Measurements from ENCODE around the gene IGSF21.

IGSF21 gene

GRCh38 chr1:18230840-18231239 lies 123.2 kb downstream of the IGSF21 start:
- no peak overlapping the region for H3K9ac ChIP-seq (ENCODE audit: low read length)
- H2AFZ ChIP-seq (ENCODE audit: low read depth, low read length), result no peak overlapping the region
- no peaks in the 10 kb centered on the region for H4K20me1 ChIP-seq (ENCODE audit: insufficient read depth, low read length)
- no peak overlapping the region for H3K4me3 ChIP-seq (ENCODE audit: low read length)
- no peaks in the 10 kb centered on the region for H3K9me3 ChIP-seq (ENCODE audit: insufficient read depth, low read length)
- H3K27me3 ChIP-seq (ENCODE audit: low read depth, low read length), result no peaks in the 10 kb centered on the region
- TF ChIP-seq EZH2phosphoT487 (IDR thresholded peaks at IDR 0.05; ENCODE audit: low read depth), result no peak
- TF ChIP-seq, protein P1, sequence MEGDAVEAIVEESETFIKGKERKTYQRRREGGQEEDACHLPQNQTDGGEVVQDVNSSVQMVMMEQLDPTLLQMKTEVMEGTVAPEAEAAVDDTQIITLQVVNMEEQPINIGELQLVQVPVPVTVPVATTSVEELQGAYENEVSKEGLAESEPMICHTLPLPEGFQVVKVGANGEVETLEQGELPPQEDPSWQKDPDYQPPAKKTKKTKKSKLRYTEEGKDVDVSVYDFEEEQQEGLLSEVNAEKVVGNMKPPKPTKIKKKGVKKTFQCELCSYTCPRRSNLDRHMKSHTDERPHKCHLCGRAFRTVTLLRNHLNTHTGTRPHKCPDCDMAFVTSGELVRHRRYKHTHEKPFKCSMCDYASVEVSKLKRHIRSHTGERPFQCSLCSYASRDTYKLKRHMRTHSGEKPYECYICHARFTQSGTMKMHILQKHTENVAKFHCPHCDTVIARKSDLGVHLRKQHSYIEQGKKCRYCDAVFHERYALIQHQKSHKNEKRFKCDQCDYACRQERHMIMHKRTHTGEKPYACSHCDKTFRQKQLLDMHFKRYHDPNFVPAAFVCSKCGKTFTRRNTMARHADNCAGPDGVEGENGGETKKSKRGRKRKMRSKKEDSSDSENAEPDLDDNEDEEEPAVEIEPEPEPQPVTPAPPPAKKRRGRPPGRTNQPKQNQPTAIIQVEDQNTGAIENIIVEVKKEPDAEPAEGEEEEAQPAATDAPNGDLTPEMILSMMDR (IDR thresholded peaks at IDR 0.05; ENCODE audit: low read depth, low read length), result no peak
- H3K27ac ChIP-seq (ENCODE audit: low read length), result no peak overlapping the region
- H3K79me2 ChIP-seq (ENCODE audit: low read length), result no peaks in the 10 kb centered on the region
- no peak overlapping the region for H3K4me2 ChIP-seq (ENCODE audit: low read length)
- H3K36me3 ChIP-seq (replicated peaks; ENCODE audit: low read depth, low read length), result no peaks in the 10 kb centered on the region
- no peaks in the 10 kb centered on the region for H3K4me1 ChIP-seq (ENCODE audit: low read length)

DNA sequence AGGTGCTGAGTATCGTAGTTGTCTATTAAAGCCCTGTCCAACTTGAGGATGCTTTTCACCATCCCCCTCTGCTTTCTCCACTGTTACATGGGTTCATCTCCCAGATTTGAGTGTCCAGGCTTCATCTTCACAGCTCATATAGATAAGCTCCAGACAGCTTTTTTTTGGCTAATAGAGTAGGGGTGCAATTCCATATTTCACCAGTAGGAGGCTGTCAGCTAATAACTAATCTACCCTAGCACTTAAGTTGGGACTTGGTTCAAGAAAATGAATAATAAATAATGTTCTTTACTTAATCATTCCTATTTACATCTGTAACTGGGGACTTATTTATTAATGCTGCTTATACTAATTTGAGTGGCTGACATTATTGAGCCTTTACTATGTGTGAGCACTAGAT lies 124.5 kb downstream of the IGSF21 start:
- Histone ChIP-seq H4K20me1 (ENCODE audit: insufficient read depth, low read length) (no peaks in the 10 kb centered on the region), H3K4me1 (ENCODE audit: low read length) (no peaks in the 10 kb centered on the region), H3K79me2 (ENCODE audit: low read length) (no peaks in the 10 kb centered on the region), H3K27me3 (ENCODE audit: low read depth, low read length) (no peaks in the 10 kb centered on the region), H3K4me3 (ENCODE audit: low read length) (no peak overlapping the region), H3K9ac (ENCODE audit: low read length) (no peak overlapping the region), H3K36me3 (replicated peaks; ENCODE audit: low read depth, low read length) (no peaks in the 10 kb centered on the region), H2AFZ (ENCODE audit: low read depth, low read length) (no peak overlapping the region), H3K4me2 (ENCODE audit: low read length) (no peak overlapping the region), H3K27ac (ENCODE audit: low read length) (no peak overlapping the region), H3K9me3 (ENCODE audit: insufficient read depth, low read length) (no peaks in the 10 kb centered on the region)
- no peak for TF ChIP-seq EZH2phosphoT487 (IDR thresholded peaks at IDR 0.05; ENCODE audit: low read depth)
- TF ChIP-seq, protein P1 (IDR thresholded peaks at IDR 0.05; ENCODE audit: low read depth, low read length), result no peak; the same call in 1 of the 2 replicates

- no peak overlapping the region for H3K4me3 ChIP-seq (ENCODE audit: low read length)
- H3K27me3 ChIP-seq (ENCODE audit: low read depth, low read length), result no peaks in the 10 kb centered on the region
- no peaks in the 10 kb centered on the region for H3K79me2 ChIP-seq (ENCODE audit: low read length)
- H3K9ac ChIP-seq (ENCODE audit: low read length), result no peak overlapping the region
- no peaks in the 10 kb centered on the region for H4K20me1 ChIP-seq (ENCODE audit: insufficient read depth, low read length)
- H3K4me2 ChIP-seq (ENCODE audit: low read length), result no peak overlapping the region
- no peak overlapping the region for H2AFZ ChIP-seq (ENCODE audit: low read depth, low read length)
- H3K27ac ChIP-seq (ENCODE audit: low read length), result no peak overlapping the region
- no peak for TF ChIP-seq EZH2phosphoT487 (IDR thresholded peaks at IDR 0.05; ENCODE audit: low read depth)
- TF ChIP-seq, protein P1 (IDR thresholded peaks at IDR 0.05; ENCODE audit: low read depth, low read length), result no peak
- no peaks in the 10 kb centered on the region for H3K4me1 ChIP-seq (ENCODE audit: low read length)
- no peaks in the 10 kb centered on the region for H3K36me3 ChIP-seq (replicated peaks; ENCODE audit: low read depth, low read length)
- no peaks in the 10 kb centered on the region for H3K9me3 ChIP-seq (ENCODE audit: insufficient read depth, low read length)
Measured at GRCh38 chr1:18233176-18233864, 125.7 kb downstream of the IGSF21 start.

DNA sequence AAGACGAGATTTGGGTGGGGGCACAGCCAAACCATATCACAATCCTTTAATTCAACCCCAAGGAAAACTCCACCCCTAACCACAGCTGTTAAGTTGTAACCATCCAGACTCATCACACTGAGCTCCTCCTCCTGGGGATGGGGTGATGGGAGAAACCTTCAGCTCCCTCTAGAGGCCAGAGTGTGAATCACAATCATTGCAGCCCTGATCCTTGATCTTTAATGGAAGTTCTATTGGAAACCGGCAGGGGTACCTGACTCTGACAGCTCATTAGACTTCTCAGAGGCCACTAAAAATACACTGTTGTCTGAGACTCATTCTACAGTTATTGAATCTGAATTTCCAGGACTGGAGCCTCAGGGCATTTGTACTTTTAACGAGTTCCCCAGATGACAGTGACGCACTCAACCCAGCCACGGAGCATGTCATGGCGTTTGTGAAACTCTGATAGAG lies 127.2 kb downstream of the IGSF21 start:
- TF ChIP-seq EZH2phosphoT487 (IDR thresholded peaks at IDR 0.05; ENCODE audit: low read depth), result no peak
- TF ChIP-seq, protein P1 (IDR thresholded peaks at IDR 0.05; ENCODE audit: low read depth, low read length), result peak; percentile 48
- Histone ChIP-seq H3K4me2 (ENCODE audit: low read length) (no peak overlapping the region), H3K36me3 (replicated peaks; ENCODE audit: low read depth, low read length) (no peaks in the 10 kb centered on the region), H3K4me1 (ENCODE audit: low read length) (no peaks in the 10 kb centered on the region), H3K27me3 (ENCODE audit: low read depth, low read length) (no peaks in the 10 kb centered on the region), H4K20me1 (ENCODE audit: insufficient read depth, low read length) (no peaks in the 10 kb centered on the region), H3K27ac (ENCODE audit: low read length) (no peak overlapping the region), H3K9ac (ENCODE audit: low read length) (no peak overlapping the region), H3K79me2 (ENCODE audit: low read length) (no peaks in the 10 kb centered on the region), H3K9me3 (ENCODE audit: insufficient read depth, low read length) (no peaks in the 10 kb centered on the region), H2AFZ (ENCODE audit: low read depth, low read length) (no peak overlapping the region), H3K4me3 (ENCODE audit: low read length) (no peak overlapping the region)

Data from OCI-LY3 (cell line).